Stimulated activated CD4-positive, alpha-beta T cell treated with anti-CD3 and anti-CD28 coated beads, Interleukin-4, amount 100 ng/mL, for 1 hour (primary cell): ENCODE measurements around the gene TRAT1.
"Not testable (repeated sequence)": the region's sequence is repeated elsewhere in the genome, so short reads cannot be mapped to it uniquely, and the experiment has no call there.

ENCODE experiments used
- DNase-seq: peaks from one replicate; pipeline ENCODE4 v3.0.0-alpha.2; 2020

TRAT1 gene, protein sequence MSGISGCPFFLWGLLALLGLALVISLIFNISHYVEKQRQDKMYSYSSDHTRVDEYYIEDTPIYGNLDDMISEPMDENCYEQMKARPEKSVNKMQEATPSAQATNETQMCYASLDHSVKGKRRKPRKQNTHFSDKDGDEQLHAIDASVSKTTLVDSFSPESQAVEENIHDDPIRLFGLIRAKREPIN

DNA sequence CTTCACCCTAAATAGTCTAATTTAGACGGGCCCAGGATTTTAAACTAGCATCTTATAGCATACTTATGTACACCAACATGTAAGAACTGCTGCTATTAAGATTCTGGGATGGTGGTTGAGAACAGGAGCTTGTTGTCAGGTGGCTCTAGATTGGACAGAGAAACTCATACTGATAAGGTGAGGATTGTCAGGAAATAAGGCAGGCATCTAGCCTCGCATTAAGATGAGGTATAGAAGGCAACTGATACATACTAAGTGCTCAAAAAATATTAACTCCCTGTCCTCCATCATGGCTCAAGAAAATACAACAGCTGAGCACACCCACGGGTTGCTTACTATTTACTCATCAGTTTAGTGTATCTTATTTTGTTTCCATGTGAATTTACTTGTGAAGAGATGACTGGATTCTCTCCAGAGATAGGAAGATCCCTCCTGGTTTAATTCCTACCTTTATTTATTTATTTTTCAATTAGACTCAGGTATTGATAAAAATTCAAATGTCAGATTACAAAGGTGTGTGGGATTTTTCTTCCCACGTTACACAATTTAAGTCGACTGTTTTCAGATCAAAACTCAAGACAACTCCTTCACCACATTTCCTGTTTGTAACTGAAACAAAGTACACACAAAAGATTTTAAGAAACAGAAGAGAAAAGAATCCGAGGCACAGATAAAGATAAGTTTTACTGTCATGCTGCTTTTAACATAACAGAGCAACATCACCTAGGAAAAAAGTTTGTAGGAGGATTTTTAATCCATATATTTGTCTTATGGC is at the start of gene TRAT1:
TRAT1 (plus strand) TSS at position 664 of the 775 bp plus-strand sequence. CDS start 142 bp downstream, outside the sequence.
- no peak for DNase-seq

- no peak for DNase-seq
These were observed 46.9 kb upstream of the TRAT1 start for GRCh38 chr3:108775649-108776048.

GRCh38 chr3:108779496-108779895 is 43.1 kb upstream of the TRAT1 start:
- no peak for DNase-seq

DNA sequence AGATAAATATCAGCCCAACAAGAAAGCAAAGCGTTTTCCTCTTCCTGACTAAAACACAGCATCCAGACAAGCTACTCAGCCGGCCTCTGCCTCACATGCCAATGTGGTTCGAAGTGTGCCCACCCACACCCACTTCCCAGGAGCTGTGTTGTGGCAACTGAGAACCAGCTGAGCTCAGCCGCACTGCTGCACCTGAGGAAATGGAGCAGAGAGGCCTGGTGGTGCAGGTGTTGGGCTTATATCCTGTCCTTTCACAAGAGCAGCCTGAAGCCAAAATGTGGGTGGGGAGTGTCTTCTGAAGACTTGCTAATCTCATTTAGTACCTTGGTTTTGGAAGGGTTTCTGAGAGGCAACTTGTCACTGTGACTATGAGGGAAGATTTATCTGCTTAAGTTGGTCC is 42.4 kb upstream of the TRAT1 start:
- peak; percentile 14 for DNase-seq

DNA sequence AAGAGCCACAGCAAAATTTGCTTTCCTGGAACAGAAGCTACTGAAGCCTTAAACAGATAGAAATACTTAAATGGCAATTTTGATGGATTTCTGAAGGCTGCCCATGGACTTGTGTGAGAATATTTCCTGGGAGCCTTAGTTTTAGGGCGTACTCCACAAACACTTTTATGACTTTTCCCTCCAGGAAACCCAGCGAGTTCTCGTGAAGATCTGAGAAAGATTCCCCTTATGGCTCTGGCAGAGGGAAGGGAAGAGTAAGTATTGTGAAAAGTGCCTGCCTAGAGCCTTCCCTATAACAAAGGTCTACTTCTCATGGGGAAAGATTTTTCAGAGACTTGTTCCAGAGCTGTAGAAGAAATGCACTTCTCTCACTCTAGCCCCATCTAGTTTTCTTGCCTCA is 31.1 kb upstream of the TRAT1 start:
- DNase-seq = no peak

DNA sequence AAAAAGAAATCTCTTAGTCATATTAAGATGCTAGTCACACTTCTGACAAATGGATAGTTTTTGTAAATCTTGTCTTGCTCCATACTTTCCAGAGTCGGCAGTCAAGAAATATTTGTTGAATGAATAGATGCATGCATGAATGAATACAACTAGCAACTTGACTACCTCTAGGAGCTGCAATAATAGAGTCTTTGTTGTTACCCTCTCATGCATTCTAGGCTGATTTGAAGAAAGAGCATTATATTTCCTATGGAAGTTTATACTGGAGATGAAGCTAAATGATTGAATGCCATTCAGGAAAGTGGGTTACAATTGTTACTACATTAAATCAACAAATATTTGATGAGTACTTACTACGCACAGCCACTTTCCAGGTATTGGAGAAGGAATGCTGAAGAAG is 18.1 kb upstream of the TRAT1 start:
- no peak for DNase-seq

DNA sequence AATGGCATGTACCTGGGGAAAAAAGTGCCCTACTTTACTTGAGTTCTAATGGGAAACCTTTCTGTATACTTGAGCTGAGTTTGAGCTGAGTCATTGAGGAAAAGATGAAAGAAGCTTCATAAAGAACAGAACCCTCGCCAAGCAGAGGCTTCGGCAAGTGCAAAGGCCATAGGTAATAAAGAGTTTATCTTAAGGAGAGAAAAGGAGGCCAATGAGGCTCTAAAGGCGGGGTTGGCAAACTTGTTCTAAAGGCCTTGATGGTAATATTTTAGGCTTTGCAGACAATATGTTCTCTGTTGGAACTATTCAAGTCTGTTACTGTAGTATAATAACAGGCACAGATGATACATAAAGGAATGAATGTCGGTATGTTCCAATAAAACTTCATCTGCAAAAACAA is 17.6 kb upstream of the TRAT1 start:
- no peak for DNase-seq

- DNase-seq = no peak
These were observed 16.3 kb upstream of the TRAT1 start for GRCh38 chr3:108806316-108806715.

DNA sequence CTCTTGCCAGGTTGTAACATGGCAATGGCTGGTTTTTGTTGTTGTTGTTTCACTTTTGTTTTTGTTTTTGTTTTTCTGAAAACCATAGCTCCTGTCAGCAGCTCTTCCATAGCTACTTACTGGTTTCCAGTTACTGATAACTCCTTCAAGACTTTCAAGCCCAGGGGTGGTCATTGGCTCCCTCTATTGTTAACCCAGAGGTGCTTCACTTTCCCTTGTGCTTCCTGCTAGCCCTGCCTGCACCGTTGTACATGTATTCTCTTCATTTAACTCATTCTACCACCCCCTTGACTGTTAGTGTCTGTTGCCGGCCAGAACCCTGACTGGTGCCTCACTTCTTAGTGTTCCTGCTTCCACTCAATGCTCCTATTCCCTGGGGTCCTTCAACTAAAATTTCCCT is 4.2 kb upstream of the TRAT1 start:
- DNase-seq = peak; percentile 29

- no peak for DNase-seq
These were observed 2.0 kb upstream of the TRAT1 start for GRCh38 chr3:108820586-108820985.

DNA sequence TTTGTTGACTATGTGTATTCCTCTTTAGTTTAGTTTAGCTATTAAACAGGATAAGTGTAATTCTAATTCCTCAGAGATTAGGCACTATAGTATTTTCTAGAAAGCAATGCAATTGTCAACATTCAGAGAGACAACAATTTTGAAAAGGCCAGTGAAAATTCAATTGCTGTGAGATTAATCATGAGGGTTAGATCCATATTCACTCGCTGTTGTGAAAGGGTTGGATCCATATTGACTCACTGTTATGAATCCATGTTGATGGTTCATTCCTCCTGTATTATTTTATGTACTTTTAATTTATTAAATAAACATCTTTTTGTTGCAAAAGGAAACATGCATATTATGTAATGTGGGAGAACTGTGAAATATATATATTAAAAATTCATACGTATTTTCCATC is 641 bp downstream of the TRAT1 start:
- no peak for DNase-seq

- not testable (repeated sequence) for DNase-seq
These were observed 1.2 kb downstream of the TRAT1 start for GRCh38 chr3:108823803-108824202.

DNA sequence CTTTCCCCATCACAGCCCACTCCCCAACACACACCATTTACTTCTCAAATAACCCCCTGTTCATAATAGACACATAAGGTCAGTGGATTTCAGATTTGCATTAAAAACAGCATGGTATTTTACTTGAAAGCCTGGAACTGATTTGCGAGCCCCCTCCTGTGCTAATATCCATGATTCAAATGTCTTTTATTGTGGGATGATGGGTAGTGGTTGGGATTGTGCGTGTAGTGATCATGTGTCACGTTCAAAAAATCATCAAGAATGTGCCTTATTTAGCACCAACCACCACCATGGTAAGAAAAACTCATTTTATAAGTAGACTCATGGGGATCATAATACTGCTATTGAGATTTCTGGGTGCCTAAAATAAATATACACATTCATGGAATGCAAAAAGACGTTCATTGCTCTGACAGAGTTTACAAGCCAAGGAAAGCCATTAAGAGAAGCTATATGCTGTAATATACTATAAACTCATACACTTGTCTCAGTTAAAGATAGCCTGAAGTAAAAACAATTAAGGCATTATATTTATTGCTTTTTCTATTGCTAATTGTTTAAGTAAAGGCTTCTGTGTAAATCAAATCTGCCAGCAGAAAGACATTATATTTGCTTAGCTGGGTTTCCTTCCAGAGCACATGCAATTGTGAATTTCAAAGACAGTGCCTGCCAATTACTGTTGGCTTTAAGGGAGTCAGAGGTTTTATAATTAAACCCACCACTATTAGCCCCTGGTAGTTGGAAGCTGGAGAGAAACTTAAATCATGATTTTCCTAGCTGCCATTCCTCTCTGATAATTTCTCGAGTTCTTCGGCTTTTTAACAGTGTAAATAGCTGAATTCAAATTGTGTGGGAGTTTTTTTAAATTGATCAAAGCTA is 4.0 kb downstream of the TRAT1 start:
- DNase-seq = no peak

DNA sequence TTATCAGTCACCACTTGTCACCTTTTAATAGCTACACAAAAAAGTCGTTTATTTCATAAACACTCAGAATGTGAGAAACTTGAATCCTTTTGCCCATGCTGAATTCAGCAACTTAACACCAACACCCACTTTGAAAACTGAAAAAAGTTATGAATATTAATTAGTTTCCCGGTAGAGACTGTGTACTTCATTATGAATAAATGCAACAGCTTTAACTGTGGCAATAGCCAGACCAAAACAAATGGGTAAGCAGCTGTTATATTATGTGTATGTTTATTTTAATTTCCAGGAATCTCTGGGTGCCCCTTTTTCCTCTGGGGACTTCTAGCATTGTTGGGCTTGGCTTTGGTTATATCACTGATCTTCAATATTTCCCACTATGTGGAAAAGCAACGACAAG is 7.8 kb downstream of the TRAT1 start:
- DNase-seq = no peak

- DNase-seq = no peak
These were observed 8.5 kb downstream of the TRAT1 start for GRCh38 chr3:108830991-108831614.

DNA sequence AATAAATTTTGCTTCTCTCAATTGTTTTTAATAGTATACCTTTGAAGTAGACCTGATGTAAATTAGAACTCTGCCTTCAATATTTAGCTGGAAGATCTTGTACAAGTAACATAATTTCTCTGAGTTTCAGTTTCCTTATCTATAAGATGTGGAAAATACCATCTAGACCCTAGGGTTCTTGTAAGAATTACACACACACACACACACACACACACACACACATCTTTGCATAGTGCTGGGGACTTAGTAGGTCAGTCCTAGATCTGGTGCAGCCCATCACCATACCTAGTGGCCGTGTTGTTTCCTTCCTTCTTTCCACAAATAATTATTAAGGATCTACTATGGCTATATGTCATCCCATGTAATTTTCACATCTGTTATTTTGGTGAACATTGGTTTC is 11.0 kb downstream of the TRAT1 start:
- DNase-seq = no peak

- DNase-seq = no peak
These were observed 12.0 kb downstream of the TRAT1 start for GRCh38 chr3:108834551-108834950.

- DNase-seq = no peak
These were observed 12.5 kb downstream of the TRAT1 start for GRCh38 chr3:108835101-108835500.

- peak; percentile 29 for DNase-seq
These were observed 15.8 kb downstream of the TRAT1 start for GRCh38 chr3:108838436-108838835.

DNA sequence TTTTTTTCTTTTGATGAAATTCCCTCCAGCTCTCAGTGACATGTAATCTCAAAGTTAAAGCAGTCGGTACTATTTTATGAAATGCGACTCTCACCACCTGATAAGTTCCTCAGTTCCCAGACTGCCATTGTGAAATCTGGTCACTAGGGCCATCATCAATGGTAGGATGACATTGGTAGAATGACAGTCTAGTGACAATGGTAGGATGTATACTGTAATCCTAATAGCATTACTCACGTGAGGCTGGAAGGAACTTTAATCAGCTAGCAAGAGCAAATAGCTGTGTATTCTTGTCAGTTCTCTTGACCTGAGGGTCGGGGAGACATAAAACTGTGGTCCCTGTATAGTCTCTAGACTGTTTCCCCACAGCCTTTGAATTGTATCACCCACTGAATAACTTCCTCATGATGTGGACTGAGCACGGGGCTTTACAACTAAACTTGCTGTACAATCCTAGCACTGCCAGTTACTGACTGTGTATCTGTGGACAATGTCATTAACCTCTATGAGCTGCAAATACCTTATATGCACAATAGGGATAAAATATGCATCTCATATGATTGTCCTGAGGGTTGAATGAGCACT is 23.2 kb downstream of the TRAT1 start:
- DNase-seq = no peak

GRCh38 chr3:108847187-108847586 is 24.6 kb downstream of the TRAT1 start:
- DNase-seq = no peak

- DNase-seq = no peak
These were observed 26.5 kb downstream of the TRAT1 start for GRCh38 chr3:108849075-108849474.

DNA sequence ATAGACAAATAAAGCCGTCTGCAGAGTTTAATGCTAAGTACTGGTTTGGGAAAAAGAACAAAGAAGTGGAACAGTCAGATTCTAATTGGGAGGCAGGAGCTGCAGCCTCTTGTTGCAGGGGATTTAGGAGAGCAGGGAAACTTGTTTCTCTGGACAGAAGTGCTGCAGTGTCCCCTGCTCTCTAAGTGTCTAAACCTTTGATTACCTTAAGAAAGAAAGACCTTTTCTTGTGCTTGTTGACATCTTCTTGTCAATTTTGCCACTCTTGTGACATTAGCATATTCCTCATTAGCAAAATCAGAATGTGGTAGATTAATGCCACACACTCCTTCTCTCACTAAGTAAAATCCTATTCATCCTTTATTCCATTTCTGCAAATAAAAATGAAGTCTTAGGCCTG is 38.8 kb downstream of the TRAT1 start:
- DNase-seq = no peak
